SK-N-SH (cell line): Measurements from ENCODE around the gene MORF4L1.

ENCODE experiments used
- POLR2AphosphoS5 ChIP-seq: IDR thresholded peaks from 2 replicates; pipeline ENCODE4 v1.6.1; 2012; ENCODE audit warnings: low read depth, low read length
- TF ChIP-seq, protein P1 (sequence below): fragments of 200-600 bp; sonication (generic); IDR thresholded peaks from 2 replicates; pipeline ENCODE4 v1.6.1; 2017; ENCODE audit warnings: antibody characterized with exemption, mild to moderate bottlenecking, moderate library complexity
- TF ChIP-seq, protein P2 (sequence below): IDR thresholded peaks from 2 replicates; pipeline ENCODE4 v1.4.0; 2012; ENCODE audit warnings: low read depth, borderline replicate concordance

- TF ChIP-seq, protein P1, sequence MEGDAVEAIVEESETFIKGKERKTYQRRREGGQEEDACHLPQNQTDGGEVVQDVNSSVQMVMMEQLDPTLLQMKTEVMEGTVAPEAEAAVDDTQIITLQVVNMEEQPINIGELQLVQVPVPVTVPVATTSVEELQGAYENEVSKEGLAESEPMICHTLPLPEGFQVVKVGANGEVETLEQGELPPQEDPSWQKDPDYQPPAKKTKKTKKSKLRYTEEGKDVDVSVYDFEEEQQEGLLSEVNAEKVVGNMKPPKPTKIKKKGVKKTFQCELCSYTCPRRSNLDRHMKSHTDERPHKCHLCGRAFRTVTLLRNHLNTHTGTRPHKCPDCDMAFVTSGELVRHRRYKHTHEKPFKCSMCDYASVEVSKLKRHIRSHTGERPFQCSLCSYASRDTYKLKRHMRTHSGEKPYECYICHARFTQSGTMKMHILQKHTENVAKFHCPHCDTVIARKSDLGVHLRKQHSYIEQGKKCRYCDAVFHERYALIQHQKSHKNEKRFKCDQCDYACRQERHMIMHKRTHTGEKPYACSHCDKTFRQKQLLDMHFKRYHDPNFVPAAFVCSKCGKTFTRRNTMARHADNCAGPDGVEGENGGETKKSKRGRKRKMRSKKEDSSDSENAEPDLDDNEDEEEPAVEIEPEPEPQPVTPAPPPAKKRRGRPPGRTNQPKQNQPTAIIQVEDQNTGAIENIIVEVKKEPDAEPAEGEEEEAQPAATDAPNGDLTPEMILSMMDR: no peak
- TF ChIP-seq, protein P2, sequence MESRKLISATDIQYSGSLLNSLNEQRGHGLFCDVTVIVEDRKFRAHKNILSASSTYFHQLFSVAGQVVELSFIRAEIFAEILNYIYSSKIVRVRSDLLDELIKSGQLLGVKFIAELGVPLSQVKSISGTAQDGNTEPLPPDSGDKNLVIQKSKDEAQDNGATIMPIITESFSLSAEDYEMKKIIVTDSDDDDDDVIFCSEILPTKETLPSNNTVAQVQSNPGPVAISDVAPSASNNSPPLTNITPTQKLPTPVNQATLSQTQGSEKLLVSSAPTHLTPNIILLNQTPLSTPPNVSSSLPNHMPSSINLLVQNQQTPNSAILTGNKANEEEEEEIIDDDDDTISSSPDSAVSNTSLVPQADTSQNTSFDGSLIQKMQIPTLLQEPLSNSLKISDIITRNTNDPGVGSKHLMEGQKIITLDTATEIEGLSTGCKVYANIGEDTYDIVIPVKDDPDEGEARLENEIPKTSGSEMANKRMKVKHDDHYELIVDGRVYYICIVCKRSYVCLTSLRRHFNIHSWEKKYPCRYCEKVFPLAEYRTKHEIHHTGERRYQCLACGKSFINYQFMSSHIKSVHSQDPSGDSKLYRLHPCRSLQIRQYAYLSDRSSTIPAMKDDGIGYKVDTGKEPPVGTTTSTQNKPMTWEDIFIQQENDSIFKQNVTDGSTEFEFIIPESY: no peak
- no peak for TF ChIP-seq POLR2AphosphoS5
Measured at GRCh38 chr15:78837543-78837942, 35.1 kb upstream of the MORF4L1 start.
